ENCODE data around the gene PCDHA3. TPM values are rescaled to one million over a fixed set of nuclear protein-coding genes. Genes with fewer than 3 reads are reported as not detected.

The PCDHA3 gene
- total RNA-seq, 1 experiment from 2014 or later = not detected

DNA sequence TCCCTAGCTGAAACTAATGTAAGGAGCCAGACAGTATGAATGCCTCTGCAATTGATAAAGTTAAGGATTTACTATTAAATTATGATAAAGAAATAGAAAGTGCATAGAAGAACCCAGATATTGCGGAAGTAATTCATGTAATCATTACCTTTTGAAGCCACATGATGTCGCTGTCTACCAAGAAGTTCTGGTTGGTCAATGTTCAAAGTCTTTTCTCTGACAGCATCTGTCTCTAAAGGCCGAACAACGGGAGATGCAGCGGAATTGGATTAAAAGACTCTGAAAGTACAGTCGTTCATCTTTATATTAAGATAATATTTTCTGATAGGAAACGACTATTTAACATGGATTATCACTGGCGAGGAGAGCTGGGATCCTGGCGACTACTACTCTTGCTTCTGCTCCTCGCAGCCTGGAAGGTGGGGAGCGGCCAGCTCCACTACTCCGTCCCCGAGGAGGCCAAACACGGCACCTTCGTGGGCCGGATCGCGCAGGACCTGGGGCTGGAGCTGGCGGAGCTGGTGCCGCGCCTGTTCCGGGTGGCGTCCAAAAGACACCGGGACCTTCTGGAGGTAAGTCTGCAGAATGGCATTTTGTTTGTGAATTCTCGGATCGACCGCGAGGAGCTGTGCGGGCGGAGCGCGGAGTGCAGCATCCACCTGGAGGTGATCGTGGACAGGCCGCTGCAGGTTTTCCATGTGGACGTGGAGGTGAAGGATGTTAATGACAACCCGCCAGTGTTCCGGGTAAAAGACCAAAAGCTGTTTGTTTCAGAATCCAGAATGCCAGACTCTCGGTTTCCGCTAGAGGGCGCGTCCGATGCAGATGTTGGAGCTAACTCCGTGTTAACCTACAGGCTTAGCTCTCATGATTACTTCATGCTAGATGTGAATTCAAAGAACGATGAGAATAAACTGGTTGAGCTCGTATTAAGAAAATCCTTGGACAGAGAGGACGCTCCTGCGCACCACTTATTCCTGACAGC is 40.4 kb downstream of the PCDHA3 start, which contains the start of gene PCDHA8:
TSS of gene PCDHA8 (plus strand) at position 210 of the 985 bp plus-strand sequence. CDS start at position 345, 135 bp downstream.
- no peaks in the 10 kb centered on the region for H3K4me1 ChIP-seq (ENCODE audit: control insufficient read depth, insufficient read depth, low read length)
- H3K27me3 ChIP-seq (ENCODE audit: control insufficient read depth, insufficient read depth, low read length) = no peaks in the 10 kb centered on the region
- H3K4me3 ChIP-seq (ENCODE audit: low read depth in 2 of 2, low read length in 2 of 2) = peak within 1 kb of the TSS; percentile 37 to 50
- BruUV-seq (replicated peaks) = no TSS peak
- peak; percentile 78 for ATAC-seq
- in situ Hi-C loops (cut with HindIII; ENCODE audit: low pct_unique_long_range_greater_than_20kb, low sequenced_read_pairs) = no loop called here
- intact Hi-C loops (cut with micrococcal nuclease; ENCODE audit: unreplicated experiment) = loop anchor here (1.0 kb wide), 1 partner anchor 200 kb away; no protein-coding TSS in a partner anchor
- DNase-seq (ENCODE audit: low read depth, low spot score) = no peak
- POLR2A ChIA-PET = no interaction called here
- no peaks in the 10 kb centered on the region for H3K36me3 ChIP-seq (ENCODE audit: control insufficient read depth, insufficient read depth, low read length)
- H3K27ac ChIP-seq (ENCODE audit: low read length) = no peak within 1 kb of the TSS
- CTCF ChIA-PET = interaction anchor here (0.6 to 1.3 kb wide), 4 partner anchors 14 to 200 kb away, joined by 3 to 7 read pairs (median 4); no protein-coding TSS in a partner anchor
- no peaks in the 10 kb centered on the region for H3K9me3 ChIP-seq (ENCODE audit: control insufficient read depth, insufficient read depth, low read depth, low read length)
- TF ChIP-seq, protein P1, sequence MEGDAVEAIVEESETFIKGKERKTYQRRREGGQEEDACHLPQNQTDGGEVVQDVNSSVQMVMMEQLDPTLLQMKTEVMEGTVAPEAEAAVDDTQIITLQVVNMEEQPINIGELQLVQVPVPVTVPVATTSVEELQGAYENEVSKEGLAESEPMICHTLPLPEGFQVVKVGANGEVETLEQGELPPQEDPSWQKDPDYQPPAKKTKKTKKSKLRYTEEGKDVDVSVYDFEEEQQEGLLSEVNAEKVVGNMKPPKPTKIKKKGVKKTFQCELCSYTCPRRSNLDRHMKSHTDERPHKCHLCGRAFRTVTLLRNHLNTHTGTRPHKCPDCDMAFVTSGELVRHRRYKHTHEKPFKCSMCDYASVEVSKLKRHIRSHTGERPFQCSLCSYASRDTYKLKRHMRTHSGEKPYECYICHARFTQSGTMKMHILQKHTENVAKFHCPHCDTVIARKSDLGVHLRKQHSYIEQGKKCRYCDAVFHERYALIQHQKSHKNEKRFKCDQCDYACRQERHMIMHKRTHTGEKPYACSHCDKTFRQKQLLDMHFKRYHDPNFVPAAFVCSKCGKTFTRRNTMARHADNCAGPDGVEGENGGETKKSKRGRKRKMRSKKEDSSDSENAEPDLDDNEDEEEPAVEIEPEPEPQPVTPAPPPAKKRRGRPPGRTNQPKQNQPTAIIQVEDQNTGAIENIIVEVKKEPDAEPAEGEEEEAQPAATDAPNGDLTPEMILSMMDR (IDR thresholded peaks at IDR 0.05) = peak; percentile 71
- TF ChIP-seq TCF7L2 (IDR thresholded peaks at IDR 0.05; ENCODE audit: low read depth, low read length) = no peak

DNA sequence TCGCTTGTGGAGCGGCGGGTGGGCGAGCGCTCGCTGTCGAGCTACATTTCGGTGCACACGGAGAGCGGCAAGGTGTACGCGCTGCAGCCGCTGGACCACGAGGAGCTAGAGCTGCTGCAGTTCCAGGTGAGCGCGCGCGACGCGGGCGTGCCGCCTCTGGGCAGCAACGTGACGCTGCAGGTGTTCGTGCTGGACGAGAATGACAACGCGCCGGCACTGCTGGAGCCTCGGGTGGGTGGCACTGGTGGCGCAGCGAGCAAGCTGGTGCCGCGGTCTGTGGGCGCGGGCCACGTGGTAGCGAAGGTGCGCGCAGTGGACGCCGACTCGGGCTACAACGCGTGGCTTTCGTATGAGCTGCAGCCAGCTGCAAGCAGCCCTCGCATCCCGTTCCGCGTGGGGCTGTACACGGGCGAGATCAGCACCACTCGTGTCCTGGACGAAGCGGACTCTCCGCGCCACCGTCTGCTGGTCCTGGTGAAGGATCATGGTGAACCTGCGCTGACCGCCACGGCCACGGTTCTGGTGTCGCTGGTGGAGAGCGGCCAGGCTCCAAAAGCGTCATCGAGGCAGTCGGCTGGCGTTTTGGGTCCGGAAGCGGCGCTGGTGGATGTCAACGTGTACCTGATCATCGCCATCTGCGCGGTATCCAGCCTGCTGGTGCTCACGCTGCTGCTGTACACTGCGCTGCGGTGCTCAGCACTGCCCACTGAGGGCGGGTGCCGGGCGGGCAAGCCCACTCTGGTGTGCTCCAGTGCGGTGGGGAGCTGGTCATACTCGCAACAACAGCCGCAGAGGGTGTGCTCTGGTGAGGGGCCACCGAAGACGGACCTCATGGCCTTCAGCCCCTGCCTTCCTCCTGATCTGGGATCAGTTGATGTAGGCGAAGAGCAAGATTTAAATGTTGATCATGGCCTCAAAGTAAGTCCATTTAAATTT is 42.2 kb downstream of the PCDHA3 start:
- Histone ChIP-seq H3K9me3 (ENCODE audit: control insufficient read depth, insufficient read depth, low read depth, low read length) (no peaks in the 10 kb centered on the region), H3K4me1 (ENCODE audit: control insufficient read depth, insufficient read depth, low read length) (no peaks in the 10 kb centered on the region), H3K27ac (ENCODE audit: low read length) (no peak overlapping the region), H3K4me3 (ENCODE audit: low read depth in 2 of 2, low read length in 2 of 2) (no peak overlapping the region), H3K27me3 (ENCODE audit: control insufficient read depth, insufficient read depth, low read length) (no peaks in the 10 kb centered on the region), H3K36me3 (ENCODE audit: control insufficient read depth, insufficient read depth, low read length) (no peaks in the 10 kb centered on the region)
- TF ChIP-seq, protein P1 (IDR thresholded peaks at IDR 0.05) = no peak
- TF ChIP-seq, protein P2, sequence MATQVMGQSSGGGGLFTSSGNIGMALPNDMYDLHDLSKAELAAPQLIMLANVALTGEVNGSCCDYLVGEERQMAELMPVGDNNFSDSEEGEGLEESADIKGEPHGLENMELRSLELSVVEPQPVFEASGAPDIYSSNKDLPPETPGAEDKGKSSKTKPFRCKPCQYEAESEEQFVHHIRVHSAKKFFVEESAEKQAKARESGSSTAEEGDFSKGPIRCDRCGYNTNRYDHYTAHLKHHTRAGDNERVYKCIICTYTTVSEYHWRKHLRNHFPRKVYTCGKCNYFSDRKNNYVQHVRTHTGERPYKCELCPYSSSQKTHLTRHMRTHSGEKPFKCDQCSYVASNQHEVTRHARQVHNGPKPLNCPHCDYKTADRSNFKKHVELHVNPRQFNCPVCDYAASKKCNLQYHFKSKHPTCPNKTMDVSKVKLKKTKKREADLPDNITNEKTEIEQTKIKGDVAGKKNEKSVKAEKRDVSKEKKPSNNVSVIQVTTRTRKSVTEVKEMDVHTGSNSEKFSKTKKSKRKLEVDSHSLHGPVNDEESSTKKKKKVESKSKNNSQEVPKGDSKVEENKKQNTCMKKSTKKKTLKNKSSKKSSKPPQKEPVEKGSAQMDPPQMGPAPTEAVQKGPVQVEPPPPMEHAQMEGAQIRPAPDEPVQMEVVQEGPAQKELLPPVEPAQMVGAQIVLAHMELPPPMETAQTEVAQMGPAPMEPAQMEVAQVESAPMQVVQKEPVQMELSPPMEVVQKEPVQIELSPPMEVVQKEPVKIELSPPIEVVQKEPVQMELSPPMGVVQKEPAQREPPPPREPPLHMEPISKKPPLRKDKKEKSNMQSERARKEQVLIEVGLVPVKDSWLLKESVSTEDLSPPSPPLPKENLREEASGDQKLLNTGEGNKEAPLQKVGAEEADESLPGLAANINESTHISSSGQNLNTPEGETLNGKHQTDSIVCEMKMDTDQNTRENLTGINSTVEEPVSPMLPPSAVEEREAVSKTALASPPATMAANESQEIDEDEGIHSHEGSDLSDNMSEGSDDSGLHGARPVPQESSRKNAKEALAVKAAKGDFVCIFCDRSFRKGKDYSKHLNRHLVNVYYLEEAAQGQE (IDR thresholded peaks at IDR 0.05; ENCODE audit: insufficient read depth in 1 of 2, low read depth in 2 of 2, low read length in 1 of 2) = no peak
- TF ChIP-seq POLR2AphosphoS5 (IDR thresholded peaks at IDR 0.05; ENCODE audit: low read depth, low read length) (no peak), SIN3A (IDR thresholded peaks at IDR 0.05; ENCODE audit: borderline replicate concordance, insufficient read depth, low read depth, low read length) (no peak), TCF7L2 (IDR thresholded peaks at IDR 0.05; ENCODE audit: low read depth, low read length) (no peak)
- BruUV-seq (replicated peaks) = no TSS peak
- in situ Hi-C loops (cut with HindIII; ENCODE audit: low pct_unique_long_range_greater_than_20kb, low sequenced_read_pairs) (no loop called here), intact Hi-C loops (cut with micrococcal nuclease; ENCODE audit: unreplicated experiment) (no loop called here)
- ChIA-PET POLR2A (no interaction called here), CTCF (no interaction called here)
- ATAC-seq = no peak
- no peak for DNase-seq (ENCODE audit: low read depth, low spot score)

Measured in Panc1 (cell line).